OCI-LY3 (cell line): Measurements from ENCODE around the gene TENM4.

Source experiments
- EZH2phosphoT487 ChIP-seq: fragments of 200-600 bp; shearing (Covaris generic); IDR thresholded peaks from 2 replicates; pipeline ENCODE4 v1.6.1; 2018; ENCODE audit warnings: antibody characterized with exemption, mixed run types, low read depth
- TF ChIP-seq, protein P1 (sequence below): fragments of 200-600, 300-600 bp; sonication (generic); IDR thresholded peaks from 2 replicates; pipeline ENCODE4 v1.5.1; 2014; ENCODE audit warnings: antibody characterized with exemption, low read length, low read depth

DNA sequence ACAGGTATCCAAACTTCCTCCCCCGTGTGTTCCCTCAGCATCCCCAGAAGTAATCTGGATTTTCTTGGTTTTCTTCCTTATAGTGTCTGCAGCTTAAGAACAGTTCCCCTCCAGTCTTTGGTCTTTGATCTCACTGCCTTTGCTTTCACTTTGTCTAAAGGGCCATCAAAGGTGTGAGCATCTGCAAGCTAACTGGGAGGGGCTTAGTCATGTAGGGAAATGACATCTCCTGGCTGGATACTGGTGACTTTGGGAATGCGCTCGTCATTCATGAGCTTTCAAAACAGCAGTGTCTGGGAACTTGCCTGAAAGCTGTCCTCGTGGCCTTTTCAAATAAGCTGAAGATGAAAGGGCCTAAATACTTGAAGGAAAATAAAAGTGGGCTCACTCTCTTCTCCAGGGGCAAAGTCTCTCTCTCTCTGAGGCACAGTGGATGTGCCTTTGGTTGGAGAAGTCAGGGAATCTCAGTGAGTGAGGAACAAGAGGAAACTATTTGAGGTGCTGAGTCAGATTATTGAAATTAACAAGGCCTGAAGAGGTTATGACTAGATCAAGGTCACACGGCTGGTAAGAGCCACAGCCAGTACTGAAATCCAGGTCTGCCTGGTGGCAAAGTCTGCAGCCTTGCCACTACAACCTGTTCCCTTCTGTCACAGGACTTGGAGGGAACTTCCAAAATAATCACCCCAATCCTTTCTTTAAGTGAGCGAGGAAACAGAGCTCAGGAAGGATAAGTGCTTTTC, 45.6 kb upstream of the TENM4 start:
- TF ChIP-seq, protein P1, sequence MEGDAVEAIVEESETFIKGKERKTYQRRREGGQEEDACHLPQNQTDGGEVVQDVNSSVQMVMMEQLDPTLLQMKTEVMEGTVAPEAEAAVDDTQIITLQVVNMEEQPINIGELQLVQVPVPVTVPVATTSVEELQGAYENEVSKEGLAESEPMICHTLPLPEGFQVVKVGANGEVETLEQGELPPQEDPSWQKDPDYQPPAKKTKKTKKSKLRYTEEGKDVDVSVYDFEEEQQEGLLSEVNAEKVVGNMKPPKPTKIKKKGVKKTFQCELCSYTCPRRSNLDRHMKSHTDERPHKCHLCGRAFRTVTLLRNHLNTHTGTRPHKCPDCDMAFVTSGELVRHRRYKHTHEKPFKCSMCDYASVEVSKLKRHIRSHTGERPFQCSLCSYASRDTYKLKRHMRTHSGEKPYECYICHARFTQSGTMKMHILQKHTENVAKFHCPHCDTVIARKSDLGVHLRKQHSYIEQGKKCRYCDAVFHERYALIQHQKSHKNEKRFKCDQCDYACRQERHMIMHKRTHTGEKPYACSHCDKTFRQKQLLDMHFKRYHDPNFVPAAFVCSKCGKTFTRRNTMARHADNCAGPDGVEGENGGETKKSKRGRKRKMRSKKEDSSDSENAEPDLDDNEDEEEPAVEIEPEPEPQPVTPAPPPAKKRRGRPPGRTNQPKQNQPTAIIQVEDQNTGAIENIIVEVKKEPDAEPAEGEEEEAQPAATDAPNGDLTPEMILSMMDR, result no peak
- TF ChIP-seq EZH2phosphoT487, result no peak
